ENCODE data around the gene IL22.

DNA sequence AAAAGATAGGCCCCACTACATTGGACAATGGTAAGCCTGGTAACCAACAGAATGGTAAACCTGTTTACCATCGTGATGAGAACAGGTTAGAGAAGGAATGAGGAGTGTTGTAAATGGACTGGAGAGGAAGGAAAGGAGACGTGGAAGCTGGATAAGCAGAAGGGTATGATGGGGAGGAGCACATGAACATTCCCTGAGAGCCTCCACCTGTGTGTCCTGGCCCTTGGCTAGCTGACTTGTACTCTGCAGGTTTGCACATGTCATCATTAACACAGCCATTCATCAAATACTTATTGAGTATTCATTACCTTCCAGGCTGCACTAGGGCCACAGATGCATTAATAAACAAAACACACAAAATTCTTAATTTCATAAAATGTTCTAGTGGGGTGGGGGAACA lies 23.4 kb downstream of the IL22 start:
- TF ChIP-seq, protein P1, sequence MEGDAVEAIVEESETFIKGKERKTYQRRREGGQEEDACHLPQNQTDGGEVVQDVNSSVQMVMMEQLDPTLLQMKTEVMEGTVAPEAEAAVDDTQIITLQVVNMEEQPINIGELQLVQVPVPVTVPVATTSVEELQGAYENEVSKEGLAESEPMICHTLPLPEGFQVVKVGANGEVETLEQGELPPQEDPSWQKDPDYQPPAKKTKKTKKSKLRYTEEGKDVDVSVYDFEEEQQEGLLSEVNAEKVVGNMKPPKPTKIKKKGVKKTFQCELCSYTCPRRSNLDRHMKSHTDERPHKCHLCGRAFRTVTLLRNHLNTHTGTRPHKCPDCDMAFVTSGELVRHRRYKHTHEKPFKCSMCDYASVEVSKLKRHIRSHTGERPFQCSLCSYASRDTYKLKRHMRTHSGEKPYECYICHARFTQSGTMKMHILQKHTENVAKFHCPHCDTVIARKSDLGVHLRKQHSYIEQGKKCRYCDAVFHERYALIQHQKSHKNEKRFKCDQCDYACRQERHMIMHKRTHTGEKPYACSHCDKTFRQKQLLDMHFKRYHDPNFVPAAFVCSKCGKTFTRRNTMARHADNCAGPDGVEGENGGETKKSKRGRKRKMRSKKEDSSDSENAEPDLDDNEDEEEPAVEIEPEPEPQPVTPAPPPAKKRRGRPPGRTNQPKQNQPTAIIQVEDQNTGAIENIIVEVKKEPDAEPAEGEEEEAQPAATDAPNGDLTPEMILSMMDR (IDR thresholded peaks at IDR 0.05), result no peak
- TF ChIP-seq EP300 (IDR thresholded peaks at IDR 0.05), result no peak
- TF ChIP-seq POLR2AphosphoS5 (IDR thresholded peaks at IDR 0.05), result no peak
